NB4 (cell line): Measurements from ENCODE around the gene VPS54.
"Not testable (repeated sequence)": the region's sequence is repeated elsewhere in the genome, so short reads cannot be mapped to it uniquely, and the experiment has no call there.

Experiments
- DNase-seq: peaks from one replicate; pipeline ENCODE4 v3.0.0; 2010; ENCODE audit warnings: low read depth
- H3K4me3 ChIP-seq: one replicate; pipeline ENCODE4 v1.5.1; 2011; ENCODE audit warnings: mild to moderate bottlenecking, low read depth, low read length, moderate library complexity
- CTCF ChIP-seq: IDR thresholded peaks from one replicate; pipeline ENCODE4 v1.5.1; 2012; ENCODE audit warnings: low read depth, low read length
- MAX ChIP-seq: IDR thresholded peaks from 2 replicates; pipeline ENCODE4 v1.6.1; 2011; ENCODE audit warnings: low read depth, low read length
- MYC ChIP-seq: IDR thresholded peaks from 2 replicates; pipeline ENCODE4 v1.6.1; 2011; ENCODE audit warnings: low read depth, low read length
- POLR2A ChIP-seq: IDR thresholded peaks from 2 replicates; pipeline ENCODE4 v1.6.1; 2011; ENCODE audit warnings: mild to moderate bottlenecking; ENCODE audit not compliant: insufficient read length; ENCODE audit errors: extremely low read depth

The VPS54 gene

GRCh38 chr2:63992061-63992685, 27.1 kb downstream of the VPS54 start:
- H3K4me3 ChIP-seq: no peak overlapping the region
- no peak for DNase-seq
- TF ChIP-seq MAX (no peak), POLR2A (no peak), CTCF (no peak), MYC (no peak)

DNA sequence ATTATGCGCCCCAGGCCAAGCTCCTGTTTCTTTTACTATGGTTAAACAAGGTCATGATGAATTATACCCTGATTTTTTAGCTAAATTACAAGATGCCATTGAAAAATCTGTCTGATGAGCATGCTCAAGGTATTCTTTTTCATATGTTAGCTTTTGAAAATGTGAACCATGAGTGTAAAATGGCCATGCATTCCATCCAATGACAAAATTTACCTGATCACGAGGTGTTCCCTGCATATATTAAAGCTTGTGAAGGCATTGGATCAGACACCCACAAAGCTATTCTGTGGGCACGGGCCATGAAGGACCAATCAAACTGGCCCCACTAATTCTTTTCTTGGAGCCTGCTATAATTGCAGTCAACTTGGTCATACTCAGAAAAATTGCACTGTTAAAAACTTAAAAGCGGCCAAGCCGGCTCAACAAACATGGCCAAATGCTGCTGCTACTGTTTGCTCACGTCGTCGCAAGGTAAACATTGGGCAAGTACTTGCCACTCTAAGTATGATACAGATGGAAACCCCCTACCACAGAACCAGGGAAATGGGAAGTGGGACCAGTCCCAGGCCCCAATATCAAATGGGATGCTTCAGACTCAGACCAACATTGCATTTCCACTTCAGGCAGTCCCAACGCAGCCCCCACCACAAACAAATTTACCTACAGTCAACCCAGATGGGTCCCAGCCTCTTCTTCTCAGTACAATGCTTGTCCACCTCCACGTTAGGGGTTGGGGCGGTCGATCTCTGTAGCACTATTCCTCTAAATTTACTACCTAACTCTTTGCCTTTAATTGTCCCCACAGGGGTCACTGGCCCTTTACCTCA, 27.8 kb downstream of the VPS54 start:
- DNase-seq, H3K4me3 ChIP-seq: not testable (repeated sequence)

- no peak for DNase-seq
- H3K4me3 ChIP-seq: no peak overlapping the region
- no peak for TF ChIP-seq POLR2A
- no peak for TF ChIP-seq MYC
- no peak for TF ChIP-seq CTCF
- no peak for TF ChIP-seq MAX
These were observed 29.2 kb downstream of the VPS54 start for GRCh38 chr2:63990072-63990471.

DNA sequence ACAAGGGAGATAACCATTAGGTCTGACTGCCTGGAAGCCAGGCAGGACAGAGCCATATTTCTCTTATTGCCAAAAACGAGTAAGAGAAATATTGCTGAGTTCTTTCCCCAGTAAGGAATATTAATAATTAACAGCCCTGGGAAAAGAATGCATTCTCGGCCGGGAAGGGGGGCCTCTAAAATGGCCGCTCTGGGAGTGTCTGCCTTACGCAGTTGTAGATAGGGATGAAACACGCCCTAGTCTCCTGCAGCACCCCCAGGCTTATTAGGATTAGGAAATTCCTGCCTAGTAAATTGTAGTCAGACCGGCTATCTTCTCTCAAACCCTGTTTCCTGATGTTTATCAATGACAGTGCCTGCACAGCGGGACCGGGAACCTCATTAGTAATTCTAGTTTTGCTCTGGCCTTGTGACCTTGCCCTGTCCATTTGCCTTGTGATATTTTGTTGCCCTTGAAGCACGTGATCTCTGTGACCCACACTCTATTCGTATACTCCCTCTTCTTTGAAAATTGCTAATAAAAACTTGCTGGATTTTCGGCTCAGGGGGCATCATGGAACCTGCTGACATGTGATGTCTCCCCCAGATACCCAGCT, 30.3 kb downstream of the VPS54 start:
- not testable (repeated sequence) for DNase-seq, H3K4me3 ChIP-seq

DNA sequence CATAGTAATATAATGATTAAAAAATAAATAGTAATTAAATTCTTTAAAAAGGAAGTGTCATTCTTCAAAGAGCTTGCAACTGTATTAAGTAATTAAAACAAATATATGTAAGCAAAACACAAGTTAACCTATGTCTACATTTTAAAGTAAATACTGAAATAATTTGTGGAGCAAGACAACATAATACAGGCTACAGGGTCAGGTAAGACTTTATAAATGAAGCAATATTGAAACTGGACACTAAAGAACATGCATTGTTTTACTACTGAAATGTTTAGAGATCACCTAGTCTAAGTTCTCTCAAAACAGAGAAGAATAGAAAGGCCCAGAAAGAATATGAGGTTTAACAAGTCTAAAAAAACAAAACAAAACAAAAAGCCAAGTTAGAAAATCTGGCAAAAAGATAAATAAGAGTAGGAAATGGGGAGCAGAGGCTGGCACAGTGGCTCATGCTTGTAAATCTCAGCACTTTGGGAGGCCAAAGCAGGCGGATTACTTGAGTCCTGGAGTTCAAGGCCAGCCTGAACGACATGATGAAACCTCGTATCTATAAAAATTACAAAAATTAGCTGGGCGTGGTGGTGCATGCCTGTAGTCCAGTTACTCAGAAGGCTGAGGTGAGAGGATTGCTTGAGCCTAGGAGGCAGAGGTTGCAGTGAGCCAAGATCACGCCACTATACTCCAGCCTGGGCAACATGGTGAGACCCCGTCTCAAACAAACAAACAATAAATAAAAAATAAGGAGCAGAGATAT, 34.4 kb downstream of the VPS54 start:
- DNase-seq: no peak
- no peak overlapping the region for H3K4me3 ChIP-seq
- no peak for TF ChIP-seq MYC
- no peak for TF ChIP-seq CTCF
- no peak for TF ChIP-seq MAX
- TF ChIP-seq POLR2A: no peak

DNA sequence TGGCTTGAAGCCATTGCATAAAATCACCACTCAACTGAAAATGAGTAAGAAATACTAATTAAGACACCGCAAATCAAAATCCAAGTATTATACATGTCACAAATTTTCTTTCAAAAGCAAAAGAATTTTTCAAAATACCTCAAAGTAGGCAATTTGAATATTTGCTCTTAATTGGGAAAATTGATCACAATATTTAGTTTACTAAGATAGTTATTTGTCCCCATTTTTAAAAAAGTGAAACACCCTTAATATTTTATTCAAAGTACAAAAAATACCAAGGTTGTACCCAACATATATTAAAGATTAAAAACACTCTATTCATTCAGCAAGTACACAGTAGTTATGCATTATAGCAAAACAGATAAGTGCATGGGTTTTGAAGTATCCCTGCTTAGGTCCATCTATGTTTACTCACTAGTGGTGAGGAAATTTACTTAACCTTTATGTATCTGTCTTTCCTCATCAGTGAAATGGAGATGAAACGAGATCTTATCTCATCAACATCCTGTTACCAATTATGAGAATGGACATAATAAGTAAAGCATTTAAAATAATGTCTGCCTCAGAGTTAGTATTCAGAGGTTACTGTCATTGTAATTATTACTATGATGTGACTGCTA, 35.1 kb downstream of the VPS54 start:
- no peak for TF ChIP-seq POLR2A
- no peak overlapping the region for H3K4me3 ChIP-seq
- peak; percentile 38 for DNase-seq

GRCh38 chr2:63982335-63982734, 36.9 kb downstream of the VPS54 start:
- no peak for DNase-seq
- TF ChIP-seq MAX: no peak
- H3K4me3 ChIP-seq: no peak overlapping the region
